Effector memory CD4-positive, alpha-beta T cell (primary cell): ENCODE data around the gene INSRR.

Experiments used
- DNase-seq, 3 donors: peaks; one replicate each; pipeline ENCODE4 v3.0.0-alpha.2; 2020
- H3K27ac ChIP-seq: 2 replicates; pipeline ENCODE4 v1.7.0; 2013; ENCODE audit warnings: mild to moderate bottlenecking, low read length, moderate library complexity; ENCODE audit not compliant: insufficient read depth, poor library complexity, severe bottlenecking
- H3K27me3 ChIP-seq: replicated peaks from 2 replicates; pipeline ENCODE4 v1.7.0; 2013; ENCODE audit warnings: mild to moderate bottlenecking, low read length; ENCODE audit not compliant: insufficient read depth, control insufficient read depth, poor library complexity, severe bottlenecking
- H3K36me3 ChIP-seq: 2 replicates; pipeline ENCODE4 v1.7.0; 2013; ENCODE audit warnings: mild to moderate bottlenecking, low read length, moderate library complexity; ENCODE audit not compliant: control insufficient read depth, insufficient read depth
- H3K4me1 ChIP-seq: 2 replicates; pipeline ENCODE4 v1.7.0; 2013; ENCODE audit warnings: low read length, mild to moderate bottlenecking; ENCODE audit not compliant: control insufficient read depth, insufficient read depth, poor library complexity, severe bottlenecking
- H3K4me3 ChIP-seq: 2 replicates; pipeline ENCODE4 v1.7.0; 2013; ENCODE audit warnings: low read length, low read depth, mild to moderate bottlenecking; ENCODE audit not compliant: insufficient read depth, poor library complexity, severe bottlenecking
- H3K9me3 ChIP-seq: 2 replicates; pipeline ENCODE4 v1.7.0; 2013; ENCODE audit warnings: mild to moderate bottlenecking, low read length, moderate library complexity; ENCODE audit not compliant: control insufficient read depth

The INSRR gene

GRCh38 chr1:156807627-156808026 lies 51.3 kb downstream of the INSRR start:
- H3K27ac ChIP-seq: no peak overlapping the region
- no peak overlapping the region for H3K4me3 ChIP-seq
- DNase-seq: no peak
- H3K9me3 ChIP-seq: no peaks in the 10 kb centered on the region
- H3K36me3 ChIP-seq: peaks cover 25% of the 10 kb centered on the region
- no peaks in the 10 kb centered on the region for H3K27me3 ChIP-seq
- peaks cover 15% of the 10 kb centered on the region for H3K4me1 ChIP-seq

- peaks cover 19% of the 10 kb centered on the region for H3K36me3 ChIP-seq
- H3K4me3 ChIP-seq: no peak overlapping the region
- no peaks in the 10 kb centered on the region for H3K27me3 ChIP-seq
- H3K27ac ChIP-seq: no peak overlapping the region
- H3K9me3 ChIP-seq: no peaks in the 10 kb centered on the region
- no peak for DNase-seq
- H3K4me1 ChIP-seq: peaks cover 11% of the 10 kb centered on the region
These were observed 52.1 kb downstream of the INSRR start for GRCh38 chr1:156806512-156807440.

- H3K27ac ChIP-seq: no peak overlapping the region
- H3K36me3 ChIP-seq: peaks cover 15% of the 10 kb centered on the region
- H3K9me3 ChIP-seq: no peaks in the 10 kb centered on the region
- H3K27me3 ChIP-seq: no peaks in the 10 kb centered on the region
- no peak overlapping the region for H3K4me3 ChIP-seq
- DNase-seq: no peak
- peaks cover 19% of the 10 kb centered on the region for H3K4me1 ChIP-seq
These were observed 53.0 kb downstream of the INSRR start for GRCh38 chr1:156805766-156806511.

GRCh38 chr1:156804572-156805243 lies 54.2 kb downstream of the INSRR start:
- Histone ChIP-seq H3K4me1 (peaks cover 26% of the 10 kb centered on the region), H3K9me3 (no peaks in the 10 kb centered on the region), H3K36me3 (peaks cover 20% of the 10 kb centered on the region), H3K27me3 (no peaks in the 10 kb centered on the region), H3K27ac (peak overlapping the region; percentile 16), H3K4me3 (no peak overlapping the region)
- no peak for DNase-seq

GRCh38 chr1:156804026-156804425 lies 54.9 kb downstream of the INSRR start:
- Histone ChIP-seq H3K4me3 (no peak overlapping the region), H3K27ac (no peak overlapping the region), H3K36me3 (peaks cover 25% of the 10 kb centered on the region), H3K9me3 (no peaks in the 10 kb centered on the region), H3K27me3 (no peaks in the 10 kb centered on the region), H3K4me1 (peaks cover 26% of the 10 kb centered on the region)
- no peak for DNase-seq

GRCh38 chr1:156803086-156803851 lies 55.6 kb downstream of the INSRR start:
- Histone ChIP-seq H3K36me3 (peaks cover 27% of the 10 kb centered on the region), H3K9me3 (no peaks in the 10 kb centered on the region), H3K4me3 (no peak overlapping the region), H3K4me1 (peaks cover 26% of the 10 kb centered on the region), H3K27me3 (no peaks in the 10 kb centered on the region), H3K27ac (no peak overlapping the region)
- DNase-seq: no peak

- Histone ChIP-seq H3K27me3 (no peaks in the 10 kb centered on the region), H3K4me1 (peaks cover 18% of the 10 kb centered on the region), H3K9me3 (no peaks in the 10 kb centered on the region), H3K4me3 (no peak overlapping the region), H3K36me3 (peaks cover 35% of the 10 kb centered on the region), H3K27ac (no peak overlapping the region)
- DNase-seq: no peak
These were observed 56.4 kb downstream of the INSRR start for GRCh38 chr1:156802421-156802935.

GRCh38 chr1:156801409-156802121 lies 57.4 kb downstream of the INSRR start:
- peak overlapping the region; percentile 46 for H3K27ac ChIP-seq
- H3K4me3 ChIP-seq: no peak overlapping the region
- H3K27me3 ChIP-seq: no peaks in the 10 kb centered on the region
- no peaks in the 10 kb centered on the region for H3K9me3 ChIP-seq
- no peak for DNase-seq
- peaks cover 38% of the 10 kb centered on the region for H3K36me3 ChIP-seq
- peaks cover 15% of the 10 kb centered on the region for H3K4me1 ChIP-seq
